GM23248 (cell line): Measurements from ENCODE around the gene PIM3. TPM values are rescaled to one million over a fixed set of nuclear protein-coding genes. Genes with fewer than 3 reads are reported as not detected.
A peak's percentile ranks its signal among the peaks of the same experiment; 100 is the strongest.

Experiments
- DNase-seq: peaks from one replicate; pipeline ENCODE4 v3.0.0-alpha.2; 2015
- H2AFZ ChIP-seq: fragments of 200-600 bp; sonication (generic); 2 replicates; pipeline ENCODE4 v1.6.1; 2016; ENCODE audit warnings: antibody characterized with exemption
- H3F3A ChIP-seq: fragments of 200-600 bp; sonication (generic); 2 replicates; pipeline ENCODE4 v1.6.1; 2016; ENCODE audit warnings: mild to moderate bottlenecking, antibody characterized with exemption, mixed run types; ENCODE audit not compliant: insufficient read depth
- H3K27ac ChIP-seq: fragments of 200-600 bp; sonication (generic); 2 replicates; pipeline ENCODE4 v1.5.1; 2016; ENCODE audit warnings: mild to moderate bottlenecking
- H3K27me3 ChIP-seq: fragments of 200-600 bp; sonication (generic); replicated peaks from 2 replicates; pipeline ENCODE4 v1.6.1; 2016; ENCODE audit warnings: mild to moderate bottlenecking; ENCODE audit not compliant: insufficient read depth
- H3K36me3 ChIP-seq: fragments of 200-600 bp; sonication (generic); 2 replicates; pipeline ENCODE4 v1.6.1; 2016; ENCODE audit warnings: low read depth, mild to moderate bottlenecking
- H3K4me1 ChIP-seq: fragments of 200-600 bp; sonication (generic); 2 replicates; pipeline ENCODE4 v1.6.1; 2016; ENCODE audit warnings: mild to moderate bottlenecking; ENCODE audit not compliant: insufficient read depth
- H3K4me2 ChIP-seq: fragments of 200-600 bp; sonication (generic); one replicate; pipeline ENCODE4 v1.6.1; 2016; ENCODE audit warnings: mild to moderate bottlenecking; ENCODE audit not compliant: unreplicated experiment
- H3K4me3 ChIP-seq: fragments of 200-600 bp; sonication (generic); 2 replicates; pipeline ENCODE4 v1.5.1; 2016; ENCODE audit warnings: mild to moderate bottlenecking
- H3K79me2 ChIP-seq: fragments of 200-600 bp; sonication (generic); 2 replicates; pipeline ENCODE4 v1.6.1; 2016; ENCODE audit warnings: mild to moderate bottlenecking; ENCODE audit not compliant: insufficient read depth
- H3K9ac ChIP-seq: fragments of 200-600 bp; sonication (generic); 2 replicates; pipeline ENCODE4 v1.6.1; 2016; ENCODE audit warnings: mild to moderate bottlenecking
- H3K9me2 ChIP-seq: fragments of 200-600 bp; sonication (generic); 2 replicates; pipeline ENCODE4 v1.6.1; 2016; ENCODE audit warnings: mixed run types, mild to moderate bottlenecking, moderate library complexity; ENCODE audit not compliant: insufficient read depth
- H3K9me3 ChIP-seq: fragments of 200-600 bp; sonication (generic); one replicate; pipeline ENCODE4 v1.6.1; 2017; ENCODE audit warnings: low read depth
- H4K20me1 ChIP-seq: fragments of 200-600 bp; sonication (generic); 2 replicates; pipeline ENCODE4 v1.6.0; 2016; ENCODE audit not compliant: insufficient read depth
- EZH2 ChIP-seq: fragments of 200-600 bp; sonication (generic); IDR thresholded peaks from 2 replicates; pipeline ENCODE4 v1.6.1; 2018; ENCODE audit warnings: antibody characterized with exemption, mild to moderate bottlenecking; ENCODE audit not compliant: insufficient read depth, poor library complexity, severe bottlenecking
- EZH2phosphoT487 ChIP-seq: fragments of 200-600 bp; sonication (generic); IDR thresholded peaks from 2 replicates; pipeline ENCODE4 v1.6.1; 2018; ENCODE audit warnings: antibody characterized with exemption, moderate library complexity, mild to moderate bottlenecking, low read depth; ENCODE audit not compliant: insufficient read depth
- WGBS, 2 experiments: methylation state at CpG; one replicate each; pipeline ENCODE4 v1.1.6; 2015 to 2017; ENCODE audit warnings: low lambda C conversion rate in 2 of 2, low coverage in 1 of 2; ENCODE audit errors: missing lambda C conversion rate in 2 of 2; 5-methylcytosine and 5-hydroxymethylcytosine counted together
- in situ Hi-C: fragments of 300-500 bp; cut with MboI; formaldehyde crosslinking; loops from 2 replicates; pipeline ENCODE4 v1.15.0; 2020
- polyA plus RNA-seq: library from polyadenylated mRNA; unstranded; fragments of >200 nt; fragmentation: Nextera tagmentation; extraction: Ambion mirVana; gene quantifications from 2 replicates; pipeline ENCODE4 v1.2.1, GENCODE V29; 2016
- total RNA-seq: library from RNA; depleted of rRNA; stranded (reverse); fragments of >200 nt; shearing (Covaris generic); gene quantifications from 2 replicates; pipeline ENCODE4 v1.2.3, GENCODE V29; 2014

Gene PIM3
- total and polyA plus RNA-seq, 2 experiments from 2014 or later: 10.8 to 16.2 TPM

- H3K9me3 ChIP-seq: no peaks in the 10 kb centered on the region
- 0 out of 2 replicates have a peak, but pooled peaks cover 3% of the 10 kb centered on the region for H3K4me1 ChIP-seq
- peaks cover 14% of the 10 kb centered on the region for H3F3A ChIP-seq
- peak overlapping the region; percentile 61 for H3K27ac ChIP-seq
- 6 to 13% methylated on average over 35 to 57 of the region's 81 CpGs for WGBS, 2 experiments
- H3K9ac ChIP-seq: peak overlapping the region; percentile 85
- H3K27me3 ChIP-seq: no peaks in the 10 kb centered on the region
- H3K4me2 ChIP-seq: peak overlapping the region; percentile 78
- no peaks in the 10 kb centered on the region for H4K20me1 ChIP-seq
- no peaks in the 10 kb centered on the region for H3K36me3 ChIP-seq
- in situ Hi-C loops: no loop called here
- H3K9me2 ChIP-seq: no peaks in the 10 kb centered on the region
- peak overlapping the region; percentile 80 for H2AFZ ChIP-seq
- H3K79me2 ChIP-seq: no peaks in the 10 kb centered on the region
- peak; percentile 63 for DNase-seq
- peak overlapping the region; percentile 75 for H3K4me3 ChIP-seq
- TF ChIP-seq EZH2phosphoT487 (no peak), EZH2 (no peak)
These were observed 10.9 kb downstream of the PIM3 start for GRCh38 chr22:49971232-49972162.

DNA sequence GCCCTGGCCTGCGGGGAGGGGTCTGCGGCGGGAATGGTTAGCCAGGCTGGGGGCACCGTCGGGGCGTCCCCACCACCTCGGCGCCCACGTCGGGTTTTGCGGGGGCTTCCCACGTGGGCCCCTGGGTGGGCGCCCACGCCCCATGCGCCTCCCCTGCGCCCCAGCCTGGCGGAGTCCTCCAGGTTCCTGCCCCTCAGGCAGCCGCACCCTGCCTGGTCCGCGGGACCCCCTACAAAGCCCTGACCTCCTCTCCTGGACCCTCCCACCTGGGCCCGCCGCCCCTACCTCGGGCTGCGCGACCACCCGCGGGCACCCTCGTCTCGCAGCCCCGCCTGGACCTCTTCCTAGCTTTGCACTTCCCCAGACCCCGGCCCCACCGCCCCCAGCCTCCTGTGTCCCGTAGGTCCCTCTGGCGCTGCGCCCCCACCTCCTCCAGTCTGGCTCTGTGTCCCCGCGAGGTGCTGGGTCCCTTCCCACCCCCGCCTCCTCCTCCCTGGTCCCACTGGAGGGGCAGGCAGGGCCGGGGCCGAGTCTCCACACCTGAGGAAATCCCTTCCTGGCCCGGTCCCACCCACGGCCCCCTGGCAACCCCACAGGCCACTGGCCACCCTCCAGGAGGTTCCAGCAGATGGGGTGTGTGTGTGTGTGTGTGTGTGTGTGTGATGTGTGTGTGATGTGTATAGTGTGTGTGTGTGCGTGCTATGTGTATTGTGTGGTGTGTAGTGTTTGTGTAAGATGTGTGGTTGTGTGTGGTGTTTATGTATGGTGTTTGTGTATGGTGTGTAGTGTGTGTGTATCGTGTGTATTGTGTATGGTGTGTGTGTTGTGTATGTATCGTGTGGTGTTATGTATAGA is 11.8 kb downstream of the PIM3 start:
- Histone ChIP-seq H3K4me3 (no peak overlapping the region), H3K27me3 (no peaks in the 10 kb centered on the region), H3K4me1 (0 out of 2 replicates have a peak, but pooled peaks cover 3% of the 10 kb centered on the region), H3K4me2 (no peak overlapping the region), H3K9me2 (no peaks in the 10 kb centered on the region), H3K27ac (no peak overlapping the region), H3K9ac (no peak overlapping the region), H3K36me3 (no peaks in the 10 kb centered on the region), H2AFZ (no peak overlapping the region), H3K9me3 (no peaks in the 10 kb centered on the region), H4K20me1 (no peaks in the 10 kb centered on the region), H3K79me2 (no peaks in the 10 kb centered on the region), H3F3A (peaks cover 18% of the 10 kb centered on the region)
- 45 to 60% methylated on average over 9 to 42 of the region's 45 CpGs for WGBS, 2 experiments
- TF ChIP-seq EZH2phosphoT487 (no peak), EZH2 (no peak)
- no peak for DNase-seq
- in situ Hi-C loops: no loop called here

DNA sequence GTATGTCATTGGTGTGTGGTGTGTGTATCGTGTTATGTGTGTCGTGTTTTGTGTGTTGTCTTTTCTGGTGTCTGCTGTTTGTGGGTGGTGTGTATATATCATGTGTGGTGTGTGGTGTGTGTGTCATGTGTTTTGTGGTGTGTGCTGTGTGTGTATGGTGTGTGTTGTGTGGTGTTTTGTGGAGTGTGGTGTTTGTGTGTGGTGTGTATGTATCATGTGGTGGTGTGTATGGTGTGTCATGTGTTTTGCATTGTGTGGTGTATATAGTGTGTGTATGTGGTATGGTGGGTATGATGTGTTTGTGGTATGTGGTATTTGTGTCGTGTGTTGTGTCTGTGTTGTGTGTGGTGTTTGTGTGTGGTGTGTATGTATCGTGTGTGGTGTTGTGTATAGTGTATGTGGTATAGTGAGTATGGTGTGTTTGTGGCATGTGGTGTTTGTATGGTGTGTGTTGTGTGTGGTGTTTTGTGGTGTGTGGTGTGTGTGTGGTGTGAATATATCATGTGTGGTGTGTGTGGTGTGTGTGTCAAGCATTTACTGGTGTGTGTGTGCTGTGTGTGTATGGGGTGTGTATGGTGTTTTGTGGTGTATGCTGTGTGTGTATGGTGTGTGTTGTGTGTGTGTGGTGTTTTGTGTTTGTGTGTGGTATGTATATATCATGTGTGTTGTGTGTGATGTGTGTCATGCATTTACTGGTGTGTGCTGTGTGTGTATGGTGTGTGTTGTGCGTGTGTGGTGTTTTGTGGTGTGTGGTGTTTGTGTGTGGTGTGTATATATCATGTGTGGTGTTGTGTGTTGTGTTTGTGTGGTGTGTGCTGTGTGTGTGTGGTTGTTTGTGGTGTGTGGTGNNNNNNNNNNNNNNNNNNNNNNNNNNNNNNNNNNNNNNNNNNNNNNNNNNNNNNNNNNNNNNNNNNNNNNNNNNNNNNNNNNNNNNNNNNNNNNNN is 12.7 kb downstream of the PIM3 start:
- no peaks in the 10 kb centered on the region for H3K36me3 ChIP-seq
- no peaks in the 10 kb centered on the region for H3K9me2 ChIP-seq
- in situ Hi-C loops: no loop called here
- 0 out of 2 replicates have a peak, but pooled peaks cover 3% of the 10 kb centered on the region for H3K4me1 ChIP-seq
- H2AFZ ChIP-seq: no peak overlapping the region
- H3K4me3 ChIP-seq: no peak overlapping the region
- H3K4me2 ChIP-seq: no peak overlapping the region
- no peak for TF ChIP-seq EZH2
- TF ChIP-seq EZH2phosphoT487: no peak
- no peak overlapping the region for H3K27ac ChIP-seq
- 91 to 94% methylated on average over 5 of the region's 5 CpGs for WGBS, 2 experiments
- no peaks in the 10 kb centered on the region for H3K27me3 ChIP-seq
- no peaks in the 10 kb centered on the region for H3K9me3 ChIP-seq
- H3K79me2 ChIP-seq: no peaks in the 10 kb centered on the region
- H3F3A ChIP-seq: peaks cover 16% of the 10 kb centered on the region
- no peak for DNase-seq
- no peaks in the 10 kb centered on the region for H4K20me1 ChIP-seq
- H3K9ac ChIP-seq: no peak overlapping the region
